Measurements from ENCODE around the gene RNF215. TPM values are rescaled to one million over a fixed set of nuclear protein-coding genes. Genes with fewer than 3 reads are reported as not detected.

RNF215 gene
- total and polyA plus RNA-seq, 2 donors (not counting 3 experiments of a cell fraction or from before 2014, with no cell fraction given): 16.7 to 26.9 TPM

GRCh38 chr22:30372915-30373314 lies 14.3 kb downstream of the RNF215 start:
- no peak overlapping the region for H3K9ac ChIP-seq (replicated peaks; ENCODE audit: extremely low read depth, insufficient read depth, low read length)
- no peak overlapping the region for H2AFZ ChIP-seq (ENCODE audit: low read depth, low read length)
- TF ChIP-seq, protein P1, sequence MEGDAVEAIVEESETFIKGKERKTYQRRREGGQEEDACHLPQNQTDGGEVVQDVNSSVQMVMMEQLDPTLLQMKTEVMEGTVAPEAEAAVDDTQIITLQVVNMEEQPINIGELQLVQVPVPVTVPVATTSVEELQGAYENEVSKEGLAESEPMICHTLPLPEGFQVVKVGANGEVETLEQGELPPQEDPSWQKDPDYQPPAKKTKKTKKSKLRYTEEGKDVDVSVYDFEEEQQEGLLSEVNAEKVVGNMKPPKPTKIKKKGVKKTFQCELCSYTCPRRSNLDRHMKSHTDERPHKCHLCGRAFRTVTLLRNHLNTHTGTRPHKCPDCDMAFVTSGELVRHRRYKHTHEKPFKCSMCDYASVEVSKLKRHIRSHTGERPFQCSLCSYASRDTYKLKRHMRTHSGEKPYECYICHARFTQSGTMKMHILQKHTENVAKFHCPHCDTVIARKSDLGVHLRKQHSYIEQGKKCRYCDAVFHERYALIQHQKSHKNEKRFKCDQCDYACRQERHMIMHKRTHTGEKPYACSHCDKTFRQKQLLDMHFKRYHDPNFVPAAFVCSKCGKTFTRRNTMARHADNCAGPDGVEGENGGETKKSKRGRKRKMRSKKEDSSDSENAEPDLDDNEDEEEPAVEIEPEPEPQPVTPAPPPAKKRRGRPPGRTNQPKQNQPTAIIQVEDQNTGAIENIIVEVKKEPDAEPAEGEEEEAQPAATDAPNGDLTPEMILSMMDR (IDR thresholded peaks at IDR 0.05; ENCODE audit: extremely low read depth in 1 of 2, insufficient read depth in 1 of 2, low read depth in 1 of 2, low read length in 2 of 2): no peak
- TF ChIP-seq MYC (IDR thresholded peaks at IDR 0.05; ENCODE audit: low read depth, low read length): no peak
- no peak for TF ChIP-seq EZH2 (IDR thresholded peaks at IDR 0.05; ENCODE audit: borderline replicate concordance, low read depth, low read length, severe bottlenecking)
- TF ChIP-seq POLR2AphosphoS5 (IDR thresholded peaks at IDR 0.05; ENCODE audit: insufficient read depth, low read depth, low read length): no peak
- TF ChIP-seq JUN (IDR thresholded peaks at IDR 0.05; ENCODE audit: borderline replicate concordance, insufficient read depth, insufficient read length, low read depth): no peak
- no peak for TF ChIP-seq GATA2 (IDR thresholded peaks at IDR 0.05; ENCODE audit: insufficient read depth, insufficient read length, low read depth, low read length)
- TF ChIP-seq POLR2A (IDR thresholded peaks at IDR 0.05; ENCODE audit: low read depth, low read length): no peak
- TF ChIP-seq, protein P2, sequence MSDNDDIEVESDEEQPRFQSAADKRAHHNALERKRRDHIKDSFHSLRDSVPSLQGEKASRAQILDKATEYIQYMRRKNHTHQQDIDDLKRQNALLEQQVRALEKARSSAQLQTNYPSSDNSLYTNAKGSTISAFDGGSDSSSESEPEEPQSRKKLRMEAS (IDR thresholded peaks at IDR 0.05; ENCODE audit: insufficient read depth, insufficient read length): no peak
- TF ChIP-seq FOS (IDR thresholded peaks at IDR 0.05; ENCODE audit: borderline replicate concordance, insufficient read depth, low read length): no peak
- no peaks in the 10 kb centered on the region for H3K79me2 ChIP-seq (ENCODE audit: control insufficient read depth, insufficient read depth, low read length)
- intact Hi-C loops (cut with micrococcal nuclease) (no loop called here), dilution Hi-C loops (cut with MboI; ENCODE audit: extremely low pct_ligation_motif_present, low sequenced_read_pairs) (no loop called here)
- no peaks in the 10 kb centered on the region for H3K9me3 ChIP-seq (replicated peaks; ENCODE audit: control insufficient read depth, insufficient read depth, low read length)
- no peak overlapping the region for H3K27ac ChIP-seq (ENCODE audit: insufficient read depth, low read depth, low read length)
- H4K20me1 ChIP-seq (replicated peaks; ENCODE audit: control insufficient read depth, extremely low read depth, insufficient read depth, low read length): no peaks in the 10 kb centered on the region
- CTCF ChIA-PET: interaction anchor here (1.0 to 2.7 kb wide), 2 partner anchors 15 to 85 kb away, joined by 3 to 6 read pairs; partner anchors contain the start of gene RNF215
- H3K9me1 ChIP-seq (replicated peaks; ENCODE audit: control insufficient read depth, extremely low read depth, insufficient read depth, low read length): no peaks in the 10 kb centered on the region
- BruUV-seq (replicated peaks): no TSS peak
- POLR2A ChIA-PET: no interaction called here
- no peak overlapping the region for H3K4me3 ChIP-seq (replicated peaks in 1 of 3; ENCODE audit: insufficient read depth in 1 of 3, low read depth in 1 of 3, low read length in 3 of 3)
- no peak overlapping the region for H3K4me2 ChIP-seq (ENCODE audit: insufficient read depth, low read length)
- no peak for DNase-seq (ENCODE audit: low read depth, low spot score)
- no peak for FAIRE-seq
- no peaks in the 10 kb centered on the region for H3K27me3 ChIP-seq (ENCODE audit: control insufficient read depth in 2 of 2, insufficient read depth in 2 of 2, low read length in 2 of 2)
- H3K4me1 ChIP-seq (ENCODE audit: control insufficient read depth, extremely low read depth, insufficient read depth, low read length): no peaks in the 10 kb centered on the region
- peaks cover 0 to 5% of the 10 kb centered on the region in 2 experiments for H3K36me3 ChIP-seq (ENCODE audit: control insufficient read depth in 2 of 2, extremely low read depth in 1 of 2, insufficient read depth in 2 of 2, low read length in 2 of 2)
